Activated CD4-positive, alpha-beta T cell treated with anti-CD3 and anti-CD28 coated beads, Interleukin-2, amount 10 ng/mL, durations not matched to agents 24 days and 14 days (primary cell): ENCODE measurements around the gene IFT52. TPM values are rescaled to one million over a fixed set of nuclear protein-coding genes. Genes with fewer than 3 reads are reported as not detected.
"Not testable (repeated sequence)": the region's sequence is repeated elsewhere in the genome, so short reads cannot be mapped to it uniquely, and the experiment has no call there.

Experiments used
- DNase-seq: peaks from one replicate; pipeline ENCODE4 v3.0.0; 2022
- H3K27ac Mint-ChIP-seq: one replicate; pipeline ENCODE4 v1.8.0; 2022; ENCODE audit warnings: mild to moderate bottlenecking, mixed read lengths
- H3K27me3 Mint-ChIP-seq: one replicate; pipeline ENCODE4 v1.8.0; 2022; ENCODE audit warnings: mixed read lengths
- H3K36me3 Mint-ChIP-seq: one replicate; pipeline ENCODE4 v1.8.0; 2022; ENCODE audit warnings: low read depth, mild to moderate bottlenecking, mixed read lengths
- H3K4me1 Mint-ChIP-seq: one replicate; pipeline ENCODE4 v1.8.0; 2021; ENCODE audit warnings: mixed read lengths
- H3K4me3 Mint-ChIP-seq: one replicate; pipeline ENCODE4 v1.8.0; 2022; ENCODE audit warnings: mild to moderate bottlenecking, moderate library complexity, mixed read lengths
- H3K9me3 Mint-ChIP-seq: one replicate; pipeline ENCODE4 v1.8.0; 2021; ENCODE audit warnings: mixed read lengths
- intact Hi-C: fragments of 100-400 bp; cut with micrococcal nuclease; formaldehyde crosslinking; loops from one replicate; pipeline ENCODE4 v1.15.1; 2023
- total RNA-seq: library from RNA; stranded (reverse); gene quantifications from 2 replicates; pipeline ENCODE4 v1.2.3, GENCODE V29; 2022

The IFT52 gene
- total RNA-seq, 1 donor from 2014 or later = 18.6 TPM

GRCh38 chr20:43579861-43580793 lies 10.6 kb upstream of the IFT52 start:
- intact Hi-C loops = no loop called here
- Mint-ChIP-seq H3K27ac (no peak overlapping the region), H3K36me3 (no peaks in the 10 kb centered on the region), H3K27me3 (peaks cover 4% of the 10 kb centered on the region), H3K4me1 (no peaks in the 10 kb centered on the region), H3K9me3 (no peaks in the 10 kb centered on the region), H3K4me3 (no peak overlapping the region)
- DNase-seq = no peak

- Mint-ChIP-seq H3K4me1 (no peaks in the 10 kb centered on the region), H3K27ac (no peak overlapping the region), H3K4me3 (no peak overlapping the region), H3K9me3 (no peaks in the 10 kb centered on the region), H3K36me3 (no peaks in the 10 kb centered on the region), H3K27me3 (peaks cover 8% of the 10 kb centered on the region)
- no peak for DNase-seq
- intact Hi-C loops = no loop called here
Measured at GRCh38 chr20:43583133-43583864, 7.4 kb upstream of the IFT52 start.

- Mint-ChIP-seq H3K27me3 (peaks cover 8% of the 10 kb centered on the region), H3K4me1 (no peaks in the 10 kb centered on the region), H3K27ac (no peak overlapping the region), H3K4me3 (no peak overlapping the region), H3K36me3 (no peaks in the 10 kb centered on the region), H3K9me3 (no peaks in the 10 kb centered on the region)
- intact Hi-C loops = no loop called here
- no peak for DNase-seq
Measured at GRCh38 chr20:43583982-43584432, 6.7 kb upstream of the IFT52 start.

GRCh38 chr20:43584448-43585136 lies 6.1 kb upstream of the IFT52 start:
- H3K27ac Mint-ChIP-seq = no peak overlapping the region
- no peaks in the 10 kb centered on the region for H3K4me1 Mint-ChIP-seq
- DNase-seq = no peak
- intact Hi-C loops = no loop called here
- H3K4me3 Mint-ChIP-seq = no peak overlapping the region
- H3K27me3 Mint-ChIP-seq = peaks cover 6% of the 10 kb centered on the region
- no peaks in the 10 kb centered on the region for H3K36me3 Mint-ChIP-seq
- no peaks in the 10 kb centered on the region for H3K9me3 Mint-ChIP-seq

GRCh38 chr20:43586641-43587040 lies 4.1 kb upstream of the IFT52 start:
- H3K9me3 Mint-ChIP-seq = no peaks in the 10 kb centered on the region
- H3K4me3 Mint-ChIP-seq = no peak overlapping the region

GRCh38 chr20:43588526-43588925 lies 2.2 kb upstream of the IFT52 start:
- H3K4me1 Mint-ChIP-seq = peaks cover 12% of the 10 kb centered on the region
- DNase-seq, H3K27ac Mint-ChIP-seq, H3K27me3 Mint-ChIP-seq, H3K36me3 Mint-ChIP-seq, H3K9me3 Mint-ChIP-seq, H3K4me3 Mint-ChIP-seq, intact Hi-C loops: not testable (repeated sequence)

More at GRCh38 chr20:43586641-43587040, 4.1 kb upstream of the IFT52 start:
- no peak for DNase-seq
- Mint-ChIP-seq H3K27me3 (peaks cover 6% of the 10 kb centered on the region), H3K4me1 (peaks cover 12% of the 10 kb centered on the region), H3K27ac (no peak overlapping the region), H3K36me3 (no peaks in the 10 kb centered on the region)
- intact Hi-C loops = no loop called here

GRCh38 chr20:43590036-43590391 lies 723 bp upstream of the IFT52 start:
- peak; percentile 73 for DNase-seq
- intact Hi-C loops = loop anchor here (1.0 to 2.0 kb wide), 2 partner anchors 77 to 133 kb away; partner anchors contain the start of genes MYBL2 and SRSF6
- Mint-ChIP-seq H3K4me3 (peak overlapping the region; percentile 94), H3K36me3 (peaks cover 5% of the 10 kb centered on the region), H3K4me1 (peaks cover 14% of the 10 kb centered on the region), H3K27ac (peak overlapping the region; percentile 90), H3K27me3 (peaks cover 4% of the 10 kb centered on the region), H3K9me3 (no peaks in the 10 kb centered on the region)

- H3K4me1 Mint-ChIP-seq, H3K4me3 Mint-ChIP-seq, DNase-seq, H3K27ac Mint-ChIP-seq, intact Hi-C loops, H3K9me3 Mint-ChIP-seq, H3K27me3 Mint-ChIP-seq: not testable (repeated sequence)
- H3K36me3 Mint-ChIP-seq = peaks cover 16% of the 10 kb centered on the region
Measured at GRCh38 chr20:43601960-43602359, 11.2 kb downstream of the IFT52 start.

- intact Hi-C loops = no loop called here
- peaks cover 10% of the 10 kb centered on the region for H3K36me3 Mint-ChIP-seq
Measured at GRCh38 chr20:43603124-43603523, 12.4 kb downstream of the IFT52 start.

GRCh38 chr20:43605715-43606114 lies 15.0 kb downstream of the IFT52 start:
- intact Hi-C loops = no loop called here
- Mint-ChIP-seq H3K27me3 (no peaks in the 10 kb centered on the region), H3K27ac (no peak overlapping the region), H3K4me3 (no peak overlapping the region), H3K36me3 (peaks cover 10% of the 10 kb centered on the region), H3K4me1 (no peaks in the 10 kb centered on the region), H3K9me3 (no peaks in the 10 kb centered on the region)
- DNase-seq = no peak

More at GRCh38 chr20:43603124-43603523, 12.4 kb downstream of the IFT52 start:
- H3K9me3 Mint-ChIP-seq = no peaks in the 10 kb centered on the region
- DNase-seq = no peak
- no peak overlapping the region for H3K4me3 Mint-ChIP-seq
- H3K27ac Mint-ChIP-seq = no peak overlapping the region
- H3K4me1 Mint-ChIP-seq = no peaks in the 10 kb centered on the region
- H3K27me3 Mint-ChIP-seq = no peaks in the 10 kb centered on the region

- H3K4me3 Mint-ChIP-seq, DNase-seq, H3K27ac Mint-ChIP-seq, H3K4me1 Mint-ChIP-seq, H3K9me3 Mint-ChIP-seq, H3K27me3 Mint-ChIP-seq, intact Hi-C loops: not testable (repeated sequence)
- H3K36me3 Mint-ChIP-seq = peaks cover 10% of the 10 kb centered on the region
Measured at GRCh38 chr20:43607278-43607677, 16.5 kb downstream of the IFT52 start.

GRCh38 chr20:43631598-43631997 lies 40.9 kb downstream of the IFT52 start:
- no peak overlapping the region for H3K4me3 Mint-ChIP-seq
- H3K9me3 Mint-ChIP-seq = no peaks in the 10 kb centered on the region
- H3K4me1 Mint-ChIP-seq = peaks cover 2% of the 10 kb centered on the region
- H3K27ac Mint-ChIP-seq = no peak overlapping the region
- intact Hi-C loops = no loop called here
- DNase-seq = no peak
- H3K27me3 Mint-ChIP-seq = no peaks in the 10 kb centered on the region
- peaks cover 11% of the 10 kb centered on the region for H3K36me3 Mint-ChIP-seq

- H3K4me1 Mint-ChIP-seq = no peaks in the 10 kb centered on the region
- peaks cover 15% of the 10 kb centered on the region for H3K36me3 Mint-ChIP-seq
- H3K27ac Mint-ChIP-seq = no peak overlapping the region
- H3K9me3 Mint-ChIP-seq = no peaks in the 10 kb centered on the region
- H3K27me3 Mint-ChIP-seq = no peaks in the 10 kb centered on the region
- no peak overlapping the region for H3K4me3 Mint-ChIP-seq
- DNase-seq = no peak
- intact Hi-C loops = no loop called here
Measured at GRCh38 chr20:43636429-43636828, 45.7 kb downstream of the IFT52 start.

- Mint-ChIP-seq H3K4me1 (no peaks in the 10 kb centered on the region), H3K36me3 (peaks cover 10% of the 10 kb centered on the region), H3K4me3 (no peak overlapping the region), H3K27me3 (no peaks in the 10 kb centered on the region), H3K9me3 (no peaks in the 10 kb centered on the region), H3K27ac (no peak overlapping the region)
- DNase-seq = no peak
- intact Hi-C loops = no loop called here
Measured at GRCh38 chr20:43642548-43642947, 51.8 kb downstream of the IFT52 start.
